AG04449 (cell line): ENCODE data around the gene MCTP1.

ENCODE experiments used
- CTCF ChIA-PET: fragments of 350-600 bp; formaldehyde crosslinking; extraction: SDS; loops from one replicate; lab custom pipeline; 2021; ENCODE audit warnings: antibody characterized with exemption; lab: Yijun Ruan, JAX
- POLR2A ChIA-PET: fragments of 400-600, 350-600 bp; formaldehyde crosslinking; extraction: SDS; loops from one replicate; lab custom pipeline; 2020; ENCODE audit warnings: antibody characterized with exemption, inconsistent platforms; lab: Yijun Ruan, JAX
- DNase-seq: peaks from one replicate; pipeline ENCODE4 v3.0.0-alpha.2; 2010; ENCODE audit warnings: low read depth, low spot score
- H3K4me3 ChIP-seq: 2 replicates; pipeline ENCODE4 v1.5.1; 2011; ENCODE audit warnings: low read depth, mild to moderate bottlenecking, control low read depth, low read length
- TF ChIP-seq, protein P1 (sequence below): IDR thresholded peaks from one replicate; pipeline ENCODE4 v1.5.1; 2011; ENCODE audit warnings: mild to moderate bottlenecking, moderate library complexity, low read length, control low read depth, inconsistent platforms; ENCODE audit not compliant: insufficient read depth; ENCODE audit errors: missing control alignments

Gene MCTP1

DNA sequence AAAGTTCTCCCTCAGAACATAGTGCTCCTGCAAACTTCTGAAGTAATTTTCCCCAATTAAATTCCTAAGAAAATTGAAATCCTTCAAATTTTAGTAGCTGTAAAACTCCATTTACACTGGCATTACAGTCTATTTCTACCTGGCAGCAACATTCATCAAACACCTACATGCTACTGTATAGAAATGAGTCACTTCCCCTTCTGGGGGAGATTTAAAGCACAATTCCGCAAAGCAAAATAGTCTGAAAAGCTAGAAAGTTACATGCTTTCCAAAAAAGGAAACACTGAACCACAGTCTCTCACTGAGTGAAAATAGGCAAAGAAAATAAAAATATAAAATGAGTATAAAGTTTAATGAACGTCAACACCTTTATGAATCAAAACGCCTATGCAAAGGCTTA, 43.3 kb downstream of the MCTP1 start:
- no peak for DNase-seq
- ChIA-PET POLR2A (no interaction called here), CTCF (interaction anchor here (0.8 to 1.1 kb wide), 2 partner anchors 272 to 275 kb away, joined by 3 to 5 read pairs; no protein-coding TSS in a partner anchor)
- TF ChIP-seq, protein P1, sequence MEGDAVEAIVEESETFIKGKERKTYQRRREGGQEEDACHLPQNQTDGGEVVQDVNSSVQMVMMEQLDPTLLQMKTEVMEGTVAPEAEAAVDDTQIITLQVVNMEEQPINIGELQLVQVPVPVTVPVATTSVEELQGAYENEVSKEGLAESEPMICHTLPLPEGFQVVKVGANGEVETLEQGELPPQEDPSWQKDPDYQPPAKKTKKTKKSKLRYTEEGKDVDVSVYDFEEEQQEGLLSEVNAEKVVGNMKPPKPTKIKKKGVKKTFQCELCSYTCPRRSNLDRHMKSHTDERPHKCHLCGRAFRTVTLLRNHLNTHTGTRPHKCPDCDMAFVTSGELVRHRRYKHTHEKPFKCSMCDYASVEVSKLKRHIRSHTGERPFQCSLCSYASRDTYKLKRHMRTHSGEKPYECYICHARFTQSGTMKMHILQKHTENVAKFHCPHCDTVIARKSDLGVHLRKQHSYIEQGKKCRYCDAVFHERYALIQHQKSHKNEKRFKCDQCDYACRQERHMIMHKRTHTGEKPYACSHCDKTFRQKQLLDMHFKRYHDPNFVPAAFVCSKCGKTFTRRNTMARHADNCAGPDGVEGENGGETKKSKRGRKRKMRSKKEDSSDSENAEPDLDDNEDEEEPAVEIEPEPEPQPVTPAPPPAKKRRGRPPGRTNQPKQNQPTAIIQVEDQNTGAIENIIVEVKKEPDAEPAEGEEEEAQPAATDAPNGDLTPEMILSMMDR = no peak
- H3K4me3 ChIP-seq = no peak overlapping the region

DNA sequence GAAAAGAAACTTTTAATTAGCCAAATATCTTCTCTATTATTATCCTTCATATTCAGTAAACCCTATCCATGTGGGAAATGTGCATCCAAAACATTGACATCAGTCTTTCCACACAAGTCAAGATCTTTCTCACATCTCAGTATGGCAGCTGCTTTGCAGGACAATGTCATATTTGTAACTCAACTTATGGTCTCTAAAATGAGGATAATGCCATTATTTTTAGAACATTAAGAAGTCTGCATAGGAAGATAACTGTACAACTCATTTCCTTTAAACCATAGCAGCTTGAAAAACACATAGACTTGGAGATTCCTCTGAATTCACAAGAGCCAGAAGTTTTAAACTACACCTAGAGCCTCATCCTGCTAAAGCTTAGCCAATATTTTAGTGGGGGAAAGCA, 43.7 kb downstream of the MCTP1 start:
- ChIA-PET POLR2A (no interaction called here), CTCF (interaction anchor here (0.8 to 1.6 kb wide), 5 partner anchors 272 to 280 kb away, joined by 3 to 6 read pairs (median 4); no protein-coding TSS in a partner anchor)
- TF ChIP-seq, protein P1 = no peak
- DNase-seq = no peak
- H3K4me3 ChIP-seq = no peak overlapping the region

DNA sequence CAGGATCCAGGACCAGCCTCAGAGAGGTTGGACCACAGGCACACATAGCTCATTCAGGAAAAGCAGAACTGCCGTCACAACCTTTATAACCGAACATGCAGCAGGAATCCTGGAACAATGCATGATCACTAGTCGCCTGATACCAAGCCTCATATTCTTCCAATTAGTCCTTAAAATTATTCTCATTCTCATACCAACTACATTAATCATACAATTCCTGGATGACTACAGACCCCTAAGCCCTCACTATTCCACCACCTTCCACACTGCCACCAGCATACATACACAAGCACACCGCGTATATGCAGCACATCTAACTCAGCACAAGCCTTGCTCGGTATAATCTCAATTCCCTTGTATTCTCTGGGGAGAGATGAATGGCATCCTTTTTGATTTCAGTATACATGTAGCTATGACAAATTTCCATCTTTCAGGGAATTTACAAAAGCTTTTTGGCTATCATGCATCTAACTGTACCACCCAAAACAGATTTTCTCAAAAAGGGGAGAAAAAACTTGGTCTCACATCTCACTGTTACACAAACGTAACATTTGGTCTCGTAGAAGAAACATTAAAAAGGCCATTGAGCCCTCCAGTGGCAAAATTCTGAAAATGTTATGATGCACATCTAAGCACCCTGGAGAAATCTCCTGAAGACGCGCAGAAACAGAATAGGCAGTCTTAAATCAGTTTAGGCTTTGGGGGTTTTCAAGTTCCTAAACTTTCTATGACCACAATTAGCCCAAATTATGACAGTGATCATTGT, 46.2 kb downstream of the MCTP1 start:
- DNase-seq = no peak
- POLR2A ChIA-PET = no interaction called here
- TF ChIP-seq, protein P1 = peak; percentile 14
- CTCF ChIA-PET = interaction anchor here (1.0 to 1.8 kb wide), 5 partner anchors 14 to 270 kb away, joined by 3 to 9 read pairs (median 4); no protein-coding TSS in a partner anchor
- no peak overlapping the region for H3K4me3 ChIP-seq

DNA sequence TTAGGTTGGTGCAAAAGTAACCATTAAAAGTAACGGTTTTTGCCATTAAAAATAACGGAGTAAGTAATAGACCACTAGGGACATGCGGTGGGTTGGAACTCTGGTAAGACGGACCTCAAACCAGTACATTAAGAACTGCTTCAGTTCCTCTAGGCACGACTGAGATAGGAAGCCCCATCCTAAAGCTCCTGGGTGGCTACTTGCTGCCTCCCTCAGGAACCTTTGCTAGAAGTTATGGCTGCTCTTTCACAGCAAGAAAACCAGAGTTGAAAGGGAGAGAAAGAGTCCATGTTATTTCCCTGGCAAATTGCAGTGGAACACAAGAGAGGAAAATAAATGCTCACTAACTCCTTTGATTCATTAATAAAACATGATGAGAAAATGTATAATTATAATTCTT, 47.6 kb downstream of the MCTP1 start:
- DNase-seq = no peak
- POLR2A ChIA-PET = no interaction called here
- TF ChIP-seq, protein P1 = no peak
- H3K4me3 ChIP-seq = no peak overlapping the region
- CTCF ChIA-PET = interaction anchor here (0.8 kb wide), 1 partner anchor 269 kb away, joined by 3 read pairs; no protein-coding TSS in a partner anchor

DNA sequence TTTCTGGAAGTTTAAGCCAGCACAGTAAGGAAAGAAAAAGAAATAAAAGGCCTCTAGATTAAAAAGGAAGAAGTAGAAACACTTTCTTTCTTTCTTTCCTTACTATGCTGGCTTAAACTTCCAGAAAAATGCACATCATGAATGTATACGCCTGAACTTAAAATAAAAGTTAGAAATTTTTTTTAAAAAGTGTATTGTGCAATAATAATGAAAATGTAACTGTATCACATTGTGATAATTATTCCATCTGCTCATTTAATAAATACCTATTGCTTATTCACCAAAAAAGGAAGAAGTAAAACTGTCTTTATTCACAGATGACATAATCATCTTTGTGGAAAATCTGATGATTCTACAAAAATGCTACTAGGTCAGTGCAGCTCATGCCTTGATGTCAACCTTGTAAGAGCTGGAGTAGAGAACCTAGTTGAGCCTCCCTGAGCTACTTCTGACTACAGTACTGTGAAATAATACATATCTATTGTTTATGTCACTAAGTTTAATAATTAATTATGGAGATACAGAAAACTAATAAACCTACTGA, 49.4 kb downstream of the MCTP1 start:
- ChIA-PET CTCF (interaction anchor here (1.5 kb wide), 1 partner anchor 266 kb away, joined by 5 read pairs; no protein-coding TSS in a partner anchor), POLR2A (interaction anchor here (0.6 kb wide), 1 partner anchor 8 kb away, joined by 3 read pairs; no protein-coding TSS in a partner anchor)
- TF ChIP-seq, protein P1 = no peak
- no peak overlapping the region for H3K4me3 ChIP-seq
- DNase-seq = no peak

DNA sequence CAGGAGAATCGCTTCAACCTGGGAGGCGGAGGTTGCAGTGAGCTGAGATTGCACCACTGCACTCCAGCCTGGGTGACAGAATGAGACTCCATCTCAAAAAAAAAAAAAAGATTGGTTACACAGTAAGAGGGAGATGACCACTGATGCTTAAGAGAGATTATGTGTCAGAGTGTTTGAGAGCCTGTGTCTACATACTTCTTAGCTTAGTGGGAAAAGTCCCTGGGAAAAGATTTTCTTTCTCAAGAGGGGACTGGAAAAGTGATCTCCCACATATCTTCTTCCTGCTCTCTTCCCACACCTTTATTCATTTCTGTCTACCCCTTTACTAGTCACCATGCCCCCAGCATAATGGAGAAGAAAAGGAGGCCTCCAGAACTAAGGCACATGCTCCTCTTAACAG, 55.2 kb downstream of the MCTP1 start:
- ChIA-PET CTCF (no interaction called here), POLR2A (no interaction called here)
- H3K4me3 ChIP-seq = no peak overlapping the region
- no peak for DNase-seq
- TF ChIP-seq, protein P1 = no peak
